ENCODE data around the gene KDM3A.

The KDM3A gene

GRCh38 chr2:86443631-86444350 is 2.6 kb downstream of the KDM3A start:
- Mint-ChIP-seq H3K27ac (peak overlapping the region; percentile 98), H3K9me3 (peaks cover 15% of the 10 kb centered on the region), H3K36me3 (ENCODE audit: low read depth) (peaks cover 63% of the 10 kb centered on the region), H3K4me3 (peak overlapping the region; percentile 96), H3K27me3 (ENCODE audit: low read depth) (no peaks in the 10 kb centered on the region), H3K4me1 (ENCODE audit: low read depth) (peaks cover 61% of the 10 kb centered on the region)

- no peak overlapping the region for H3K27ac Mint-ChIP-seq
- peaks cover 3% of the 10 kb centered on the region for H3K9me3 Mint-ChIP-seq
- peaks cover 66% of the 10 kb centered on the region for H3K36me3 Mint-ChIP-seq (ENCODE audit: low read depth)
- H3K4me1 Mint-ChIP-seq (ENCODE audit: low read depth) = peaks cover 71% of the 10 kb centered on the region
- no peaks in the 10 kb centered on the region for H3K27me3 Mint-ChIP-seq (ENCODE audit: low read depth)
- peak overlapping the region; percentile 47 for H3K4me3 Mint-ChIP-seq
These were observed 4.3 kb downstream of the KDM3A start for GRCh38 chr2:86445436-86445835.

- Mint-ChIP-seq H3K36me3 (ENCODE audit: low read depth) (peaks cover 66% of the 10 kb centered on the region), H3K4me3 (no peak overlapping the region), H3K27me3 (ENCODE audit: low read depth) (no peaks in the 10 kb centered on the region), H3K9me3 (no peaks in the 10 kb centered on the region), H3K27ac (no peak overlapping the region), H3K4me1 (ENCODE audit: low read depth) (peaks cover 65% of the 10 kb centered on the region)
These were observed 4.9 kb downstream of the KDM3A start for GRCh38 chr2:86446060-86446459.

- Mint-ChIP-seq H3K9me3 (no peaks in the 10 kb centered on the region), H3K4me1 (ENCODE audit: low read depth) (peaks cover 17% of the 10 kb centered on the region), H3K27ac (no peak overlapping the region), H3K36me3 (ENCODE audit: low read depth) (peaks cover 67% of the 10 kb centered on the region), H3K4me3 (no peak overlapping the region), H3K27me3 (ENCODE audit: low read depth) (no peaks in the 10 kb centered on the region)
These were observed 12.7 kb downstream of the KDM3A start for GRCh38 chr2:86453836-86454235.

GRCh38 chr2:86454238-86454637 is 13.1 kb downstream of the KDM3A start:
- no peaks in the 10 kb centered on the region for H3K27me3 Mint-ChIP-seq (ENCODE audit: low read depth)
- H3K4me3 Mint-ChIP-seq = no peak overlapping the region
- no peak overlapping the region for H3K27ac Mint-ChIP-seq
- peaks cover 69% of the 10 kb centered on the region for H3K36me3 Mint-ChIP-seq (ENCODE audit: low read depth)
- peaks cover 15% of the 10 kb centered on the region for H3K4me1 Mint-ChIP-seq (ENCODE audit: low read depth)
- no peaks in the 10 kb centered on the region for H3K9me3 Mint-ChIP-seq

- Mint-ChIP-seq H3K4me1 (ENCODE audit: low read depth) (peaks cover 10% of the 10 kb centered on the region), H3K27me3 (ENCODE audit: low read depth) (no peaks in the 10 kb centered on the region), H3K36me3 (ENCODE audit: low read depth) (peaks cover 70% of the 10 kb centered on the region), H3K27ac (no peak overlapping the region), H3K4me3 (no peak overlapping the region), H3K9me3 (no peaks in the 10 kb centered on the region)
These were observed 14.0 kb downstream of the KDM3A start for GRCh38 chr2:86455181-86455580.

- peaks cover 69% of the 10 kb centered on the region for H3K36me3 Mint-ChIP-seq (ENCODE audit: low read depth)
- no peaks in the 10 kb centered on the region for H3K27me3 Mint-ChIP-seq (ENCODE audit: low read depth)
These were observed 20.0 kb downstream of the KDM3A start for GRCh38 chr2:86461042-86461743.

GRCh38 chr2:86464652-86465051 is 23.5 kb downstream of the KDM3A start:
- peaks cover 64% of the 10 kb centered on the region for H3K36me3 Mint-ChIP-seq (ENCODE audit: low read depth)
- no peaks in the 10 kb centered on the region for H3K9me3 Mint-ChIP-seq
- peaks cover 48% of the 10 kb centered on the region for H3K4me1 Mint-ChIP-seq (ENCODE audit: low read depth)
- H3K4me3 Mint-ChIP-seq = peak overlapping the region; percentile 52
- peak overlapping the region; percentile 82 for H3K27ac Mint-ChIP-seq
- H3K27me3 Mint-ChIP-seq (ENCODE audit: low read depth) = no peaks in the 10 kb centered on the region

More at GRCh38 chr2:86461042-86461743, 20.0 kb downstream of the KDM3A start:
- Mint-ChIP-seq H3K4me1 (ENCODE audit: low read depth) (peaks cover 30% of the 10 kb centered on the region), H3K9me3 (no peaks in the 10 kb centered on the region), H3K27ac (peak overlapping the region; percentile 22), H3K4me3 (no peak overlapping the region)

- Mint-ChIP-seq H3K4me1 (ENCODE audit: low read depth) (peaks cover 56% of the 10 kb centered on the region), H3K27ac (no peak overlapping the region), H3K27me3 (ENCODE audit: low read depth) (no peaks in the 10 kb centered on the region)
These were observed 25.1 kb downstream of the KDM3A start for GRCh38 chr2:86466306-86466705.

GRCh38 chr2:86468162-86469033 is 27.2 kb downstream of the KDM3A start:
- peak overlapping the region; percentile 86 for H3K27ac Mint-ChIP-seq
- no peaks in the 10 kb centered on the region for H3K27me3 Mint-ChIP-seq (ENCODE audit: low read depth)
- no peaks in the 10 kb centered on the region for H3K9me3 Mint-ChIP-seq
- peak overlapping the region; percentile 74 for H3K4me3 Mint-ChIP-seq
- peaks cover 63% of the 10 kb centered on the region for H3K36me3 Mint-ChIP-seq (ENCODE audit: low read depth)
- peaks cover 62% of the 10 kb centered on the region for H3K4me1 Mint-ChIP-seq (ENCODE audit: low read depth)

More at GRCh38 chr2:86466306-86466705, 25.1 kb downstream of the KDM3A start:
- peaks cover 56% of the 10 kb centered on the region for H3K36me3 Mint-ChIP-seq (ENCODE audit: low read depth)
- no peaks in the 10 kb centered on the region for H3K9me3 Mint-ChIP-seq
- no peak overlapping the region for H3K4me3 Mint-ChIP-seq

GRCh38 chr2:86470890-86471289 is 29.7 kb downstream of the KDM3A start:
- no peaks in the 10 kb centered on the region for H3K9me3 Mint-ChIP-seq
- no peak overlapping the region for H3K27ac Mint-ChIP-seq
- peaks cover 65% of the 10 kb centered on the region for H3K36me3 Mint-ChIP-seq (ENCODE audit: low read depth)
- H3K4me1 Mint-ChIP-seq (ENCODE audit: low read depth) = peaks cover 50% of the 10 kb centered on the region
- H3K4me3 Mint-ChIP-seq = no peak overlapping the region
- no peaks in the 10 kb centered on the region for H3K27me3 Mint-ChIP-seq (ENCODE audit: low read depth)

- Mint-ChIP-seq H3K27me3 (ENCODE audit: low read depth) (no peaks in the 10 kb centered on the region), H3K4me3 (no peak overlapping the region), H3K9me3 (no peaks in the 10 kb centered on the region), H3K4me1 (ENCODE audit: low read depth) (peaks cover 46% of the 10 kb centered on the region), H3K36me3 (ENCODE audit: low read depth) (peaks cover 63% of the 10 kb centered on the region), H3K27ac (no peak overlapping the region)
These were observed 30.5 kb downstream of the KDM3A start for GRCh38 chr2:86471637-86472036.

- Mint-ChIP-seq H3K27me3 (ENCODE audit: low read depth) (no peaks in the 10 kb centered on the region), H3K4me3 (no peak overlapping the region), H3K27ac (peak overlapping the region; percentile 1), H3K36me3 (ENCODE audit: low read depth) (peaks cover 69% of the 10 kb centered on the region), H3K4me1 (ENCODE audit: low read depth) (peaks cover 15% of the 10 kb centered on the region), H3K9me3 (no peaks in the 10 kb centered on the region)
These were observed 34.9 kb downstream of the KDM3A start for GRCh38 chr2:86476092-86476491.

- Mint-ChIP-seq H3K36me3 (ENCODE audit: low read depth) (peaks cover 64% of the 10 kb centered on the region), H3K4me1 (ENCODE audit: low read depth) (peaks cover 11% of the 10 kb centered on the region), H3K27me3 (ENCODE audit: low read depth) (no peaks in the 10 kb centered on the region), H3K27ac (peak overlapping the region; percentile 3), H3K4me3 (no peak overlapping the region), H3K9me3 (no peaks in the 10 kb centered on the region)
These were observed 35.7 kb downstream of the KDM3A start for GRCh38 chr2:86476918-86477317.

Data from T-helper 1 cell treated with Interleukin-12 subunit alpha and Interleukin-12 subunit beta and Interleukin-4 antibody, amounts not matched to agents 30 μg/mL and 1 μg/mL, for 36 hours (primary cell).